Type B pancreatic cell (in vitro differentiated cells): ENCODE data around the gene DAB2. TPM values are rescaled to one million over a fixed set of nuclear protein-coding genes. Genes with fewer than 3 reads are reported as not detected.

ENCODE experiments used
- DNase-seq: peaks from one replicate; pipeline ENCODE4 v3.0.0; 2021; ENCODE audit warnings: mixed read lengths; ENCODE audit not compliant: unreplicated experiment; ENCODE audit errors: extremely low spot score
- H3K27ac Mint-ChIP-seq: 2 replicates; pipeline ENCODE4 v1.8.0; 2021; ENCODE audit warnings: mild to moderate bottlenecking, mixed read lengths
- H3K27me3 Mint-ChIP-seq: 2 replicates; pipeline ENCODE4 v1.8.0; 2021; ENCODE audit warnings: mixed read lengths
- H3K36me3 Mint-ChIP-seq: 2 replicates; pipeline ENCODE4 v1.8.0; 2021; ENCODE audit warnings: mixed read lengths
- H3K4me1 Mint-ChIP-seq: one replicate; pipeline ENCODE4 v1.8.0; 2021; ENCODE audit warnings: mixed read lengths; ENCODE audit not compliant: unreplicated experiment
- H3K4me3 Mint-ChIP-seq: 2 replicates; pipeline ENCODE4 v1.8.0; 2021; ENCODE audit warnings: mild to moderate bottlenecking, mixed read lengths
- H3K9me3 Mint-ChIP-seq: 2 replicates; pipeline ENCODE4 v1.8.0; 2021; ENCODE audit warnings: mixed read lengths
- total RNA-seq: library from RNA; stranded (reverse); gene quantifications from 2 replicates; pipeline ENCODE4 v1.2.1, GENCODE V29; 2021; ENCODE audit warnings: low replicate concordance
- TF ChIP-seq, protein P1 (sequence below): fragments of 200-600 bp; sonication (generic); conservative IDR thresholded peaks from 2 replicates; pipeline ENCODE4 v1.5.0; 2021; ENCODE audit warnings: antibody characterized with exemption, mild to moderate bottlenecking

The DAB2 gene
- total RNA-seq, 1 donor from 2014 or later = 91.6 TPM

DNA sequence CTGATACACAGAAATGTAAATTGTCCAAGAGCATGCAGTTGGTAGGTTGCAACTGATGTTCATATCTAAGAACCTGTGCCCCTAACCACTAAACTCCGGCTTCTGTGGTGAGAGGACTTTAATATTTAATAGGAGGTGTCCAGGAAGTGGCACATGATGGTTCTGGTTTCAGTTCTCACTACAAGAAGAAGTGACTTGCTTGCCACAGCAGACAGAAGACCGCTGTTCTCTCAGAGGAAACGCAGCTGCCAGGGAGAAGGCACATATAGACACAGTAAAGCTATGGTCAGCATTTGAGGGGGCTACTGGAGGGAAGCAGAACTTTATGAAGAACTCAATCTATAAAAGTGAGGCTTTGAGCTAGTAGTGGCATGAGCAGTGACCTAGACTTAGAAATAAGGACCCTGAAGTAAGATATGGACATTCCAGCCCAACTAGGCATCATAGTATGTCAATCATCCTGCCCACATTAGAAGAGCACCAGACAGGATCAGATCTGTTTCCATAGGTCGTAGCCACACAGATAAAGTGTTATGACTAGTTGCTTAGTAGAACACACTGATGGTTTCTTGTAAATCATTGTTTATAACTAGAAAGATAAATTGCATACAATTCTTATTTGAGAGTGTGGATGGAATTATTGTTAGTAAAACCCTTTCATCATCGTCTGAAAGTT is 36.4 kb upstream of the DAB2 start:
- TF ChIP-seq, protein P1, sequence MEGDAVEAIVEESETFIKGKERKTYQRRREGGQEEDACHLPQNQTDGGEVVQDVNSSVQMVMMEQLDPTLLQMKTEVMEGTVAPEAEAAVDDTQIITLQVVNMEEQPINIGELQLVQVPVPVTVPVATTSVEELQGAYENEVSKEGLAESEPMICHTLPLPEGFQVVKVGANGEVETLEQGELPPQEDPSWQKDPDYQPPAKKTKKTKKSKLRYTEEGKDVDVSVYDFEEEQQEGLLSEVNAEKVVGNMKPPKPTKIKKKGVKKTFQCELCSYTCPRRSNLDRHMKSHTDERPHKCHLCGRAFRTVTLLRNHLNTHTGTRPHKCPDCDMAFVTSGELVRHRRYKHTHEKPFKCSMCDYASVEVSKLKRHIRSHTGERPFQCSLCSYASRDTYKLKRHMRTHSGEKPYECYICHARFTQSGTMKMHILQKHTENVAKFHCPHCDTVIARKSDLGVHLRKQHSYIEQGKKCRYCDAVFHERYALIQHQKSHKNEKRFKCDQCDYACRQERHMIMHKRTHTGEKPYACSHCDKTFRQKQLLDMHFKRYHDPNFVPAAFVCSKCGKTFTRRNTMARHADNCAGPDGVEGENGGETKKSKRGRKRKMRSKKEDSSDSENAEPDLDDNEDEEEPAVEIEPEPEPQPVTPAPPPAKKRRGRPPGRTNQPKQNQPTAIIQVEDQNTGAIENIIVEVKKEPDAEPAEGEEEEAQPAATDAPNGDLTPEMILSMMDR = no peak
- Mint-ChIP-seq H3K36me3 (peaks cover 4% of the 10 kb centered on the region), H3K27ac (no peak overlapping the region), H3K4me1 (peaks cover 5% of the 10 kb centered on the region), H3K4me3 (no peak overlapping the region), H3K27me3 (peaks cover 12% of the 10 kb centered on the region), H3K9me3 (peaks cover 10% of the 10 kb centered on the region)
- DNase-seq = no peak

DNA sequence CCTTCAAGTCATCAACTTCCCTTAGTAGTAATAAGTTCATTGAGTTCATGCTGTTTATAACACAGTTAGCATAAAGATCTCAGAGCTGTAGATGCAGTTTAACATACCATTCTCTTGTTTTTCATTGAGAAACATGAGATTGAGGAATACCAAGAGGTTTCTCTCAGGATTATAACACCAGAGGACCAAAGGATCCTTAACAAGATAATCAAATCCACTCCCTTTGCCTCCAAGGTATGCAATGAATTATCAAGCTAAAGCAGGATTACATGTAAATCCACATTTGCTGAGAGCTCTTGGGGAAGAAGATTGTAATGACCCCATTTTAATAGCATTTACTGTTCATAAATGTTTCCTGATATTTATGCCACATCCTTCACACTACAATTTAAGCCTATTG is 35.1 kb upstream of the DAB2 start:
- Mint-ChIP-seq H3K9me3 (peaks cover 10% of the 10 kb centered on the region), H3K4me3 (no peak overlapping the region), H3K36me3 (peaks cover 4% of the 10 kb centered on the region), H3K27ac (no peak overlapping the region), H3K4me1 (peaks cover 5% of the 10 kb centered on the region), H3K27me3 (peaks cover 12% of the 10 kb centered on the region)
- DNase-seq = no peak
- TF ChIP-seq, protein P1 = no peak

DNA sequence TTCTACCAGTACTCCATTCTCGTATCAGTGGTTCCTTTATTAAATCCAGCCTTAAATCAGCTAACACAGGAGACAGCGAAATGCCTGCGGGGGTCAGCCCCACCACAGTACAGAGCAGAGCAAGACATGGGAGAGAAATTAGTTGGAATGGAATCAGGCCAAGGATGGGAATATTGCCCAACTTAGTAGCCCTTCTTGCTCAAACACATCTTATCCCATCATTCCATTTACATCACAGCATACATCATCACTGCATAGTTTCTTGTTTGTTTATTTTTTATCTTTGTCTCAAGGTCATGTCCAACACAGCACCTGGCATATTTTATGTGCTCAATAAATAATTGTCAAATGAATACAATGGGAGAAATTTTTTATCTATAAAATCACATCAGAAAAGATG is 34.3 kb upstream of the DAB2 start:
- H3K27ac Mint-ChIP-seq = no peak overlapping the region
- H3K9me3 Mint-ChIP-seq = peaks cover 10% of the 10 kb centered on the region
- H3K4me1 Mint-ChIP-seq = peaks cover 5% of the 10 kb centered on the region
- DNase-seq = no peak
- peaks cover 6% of the 10 kb centered on the region for H3K27me3 Mint-ChIP-seq
- peaks cover 4% of the 10 kb centered on the region for H3K36me3 Mint-ChIP-seq
- TF ChIP-seq, protein P1 = no peak
- H3K4me3 Mint-ChIP-seq = no peak overlapping the region

DNA sequence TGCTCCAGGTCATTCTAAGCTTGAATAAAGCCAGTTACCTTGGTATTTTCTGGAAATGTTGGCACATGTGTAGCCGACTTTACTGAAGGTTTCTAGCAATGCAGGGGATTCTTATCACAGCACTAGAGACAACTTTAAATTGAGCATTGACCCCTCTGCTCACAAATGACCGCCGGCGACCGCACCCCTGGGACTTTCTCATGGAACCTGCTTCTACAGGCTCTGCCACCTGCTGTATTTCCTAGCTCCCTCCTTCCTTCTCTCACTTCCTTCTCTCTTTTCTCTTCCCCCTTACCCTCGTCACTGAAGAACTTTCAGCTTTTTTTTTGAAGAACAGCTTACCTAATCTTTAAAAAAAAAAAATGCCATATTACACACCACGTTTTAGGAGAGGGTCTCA is 30.9 kb upstream of the DAB2 start:
- Mint-ChIP-seq H3K9me3 (peaks cover 10% of the 10 kb centered on the region), H3K27ac (no peak overlapping the region), H3K4me3 (no peak overlapping the region), H3K36me3 (peaks cover 4% of the 10 kb centered on the region), H3K27me3 (no peaks in the 10 kb centered on the region), H3K4me1 (peaks cover 5% of the 10 kb centered on the region)
- TF ChIP-seq, protein P1 = no peak
- DNase-seq = no peak

DNA sequence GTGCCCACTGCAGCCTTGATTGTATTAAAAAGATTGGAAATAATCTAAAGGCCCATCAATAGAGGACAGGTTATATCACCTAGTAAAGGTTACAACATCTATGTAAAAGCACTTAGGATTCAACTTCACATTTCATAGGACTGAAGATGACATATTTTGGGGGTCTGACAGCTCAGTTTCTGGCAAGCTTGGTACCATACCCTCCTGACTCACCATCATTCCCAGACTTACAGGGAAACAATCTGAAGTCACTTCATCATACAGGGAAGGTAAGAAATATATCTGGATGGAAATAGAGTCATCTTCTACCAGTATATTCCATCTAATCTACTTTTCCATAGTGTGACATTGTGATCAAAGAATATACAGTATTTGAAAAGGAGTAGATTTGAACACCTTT is 28.8 kb upstream of the DAB2 start:
- no peak for DNase-seq
- Mint-ChIP-seq H3K4me1 (peaks cover 9% of the 10 kb centered on the region), H3K9me3 (peaks cover 9% of the 10 kb centered on the region), H3K27ac (no peak overlapping the region), H3K4me3 (no peak overlapping the region), H3K36me3 (peaks cover 4% of the 10 kb centered on the region), H3K27me3 (no peaks in the 10 kb centered on the region)
- TF ChIP-seq, protein P1 = no peak

DNA sequence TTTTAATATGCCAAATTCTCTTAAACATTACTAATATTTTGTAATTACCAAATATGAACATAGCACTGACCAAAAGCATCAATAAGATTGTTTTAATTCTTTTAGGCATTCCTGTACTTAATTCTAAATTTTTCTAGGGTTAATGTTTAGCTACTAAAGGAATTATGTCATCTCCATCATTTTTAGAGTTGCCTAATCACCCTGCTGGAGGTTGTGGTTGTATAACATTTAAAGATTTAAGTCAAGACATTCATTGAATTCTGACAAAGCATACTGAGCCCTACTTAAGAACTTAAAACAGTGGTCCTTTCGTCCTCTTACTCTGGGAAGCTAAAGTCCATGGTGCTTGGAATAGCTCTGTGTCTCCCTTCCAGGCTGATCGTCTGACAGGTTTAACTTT is 28.1 kb upstream of the DAB2 start:
- Mint-ChIP-seq H3K4me3 (no peak overlapping the region), H3K4me1 (peaks cover 7% of the 10 kb centered on the region), H3K27ac (no peak overlapping the region), H3K36me3 (no peaks in the 10 kb centered on the region), H3K9me3 (peaks cover 5% of the 10 kb centered on the region), H3K27me3 (no peaks in the 10 kb centered on the region)
- no peak for DNase-seq
- TF ChIP-seq, protein P1 = no peak
